Upper lobe of right lung (tissue), 1 donor: ENCODE results near the gene FLOT2. TPM values are rescaled to one million over a fixed set of nuclear protein-coding genes. Genes with fewer than 3 reads are reported as not detected.

Source experiments
- ATAC-seq: fragments of 200-7000 bp; cut with Tn5 transposase; one replicate; pipeline ENCODE4 v1.9.1; 2020; ENCODE audit warnings: mild to moderate bottlenecking, moderate library complexity
- DNase-seq: peaks from one replicate; pipeline ENCODE4 v3.0.0-alpha.2; 2020
- H3K27ac ChIP-seq: fragments of 200-600 bp; one replicate; pipeline ENCODE4 v1.8.0; 2022
- H3K27me3 ChIP-seq: fragments of 200-600 bp; one replicate; pipeline ENCODE4 v1.8.0; 2022; ENCODE audit warnings: mild to moderate bottlenecking
- H3K36me3 ChIP-seq: fragments of 200-600 bp; one replicate; pipeline ENCODE4 v1.8.0; 2022
- H3K4me1 ChIP-seq: fragments of 200-600 bp; one replicate; pipeline ENCODE4 v1.8.0; 2022
- H3K4me3 ChIP-seq: fragments of 200-600 bp; one replicate; pipeline ENCODE4 v1.8.0; 2022; ENCODE audit warnings: mild to moderate bottlenecking
- H3K9me3 ChIP-seq: fragments of 200-600 bp; one replicate; pipeline ENCODE4 v1.8.0; 2022
- CTCF ChIP-seq: fragments of 200-600 bp; IDR thresholded peaks from one replicate; pipeline ENCODE4 v1.8.0; 2022; ENCODE audit warnings: antibody characterized with exemption
- intact Hi-C: fragments of 100-400 bp; cut with DNase I; formaldehyde crosslinking; loops from one replicate; pipeline ENCODE4 v1.11.0; 2022
- total RNA-seq: library from RNA; stranded (reverse); fragmentation: NEBNext Ultra II Directional; extraction: Animal tissue kit (Norgen Biotek cat#: 25700); gene quantifications from one replicate; pipeline ENCODE4 v1.2.1, GENCODE V29; 2021
- donor health status: DM: no; HTN: yes; CAD: no; lungs with severe emphysema.

The FLOT2 gene
- total RNA-seq, 1 donor from 2014 or later, result 157 TPM

DNA sequence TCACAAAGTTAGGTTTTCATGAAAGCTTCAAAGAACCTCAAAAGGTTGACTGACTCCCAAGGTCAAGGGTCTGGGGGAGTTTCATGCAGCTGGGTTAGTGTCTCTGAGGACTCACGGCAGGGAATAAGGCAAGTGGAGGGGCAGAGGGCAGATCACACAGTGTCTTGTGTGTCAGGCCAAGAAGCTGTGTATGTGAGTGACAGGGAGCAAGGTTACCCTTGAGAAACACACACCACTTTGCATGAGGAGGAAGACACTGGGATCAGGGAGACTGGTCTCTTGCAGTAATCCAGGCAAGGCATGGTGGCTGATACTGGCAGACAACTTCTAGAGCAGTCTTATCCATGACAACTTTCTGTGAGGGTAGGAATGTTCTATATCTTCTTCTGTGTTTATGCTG, 6.3 kb downstream of the FLOT2 start:
- H3K27ac ChIP-seq, result no peak overlapping the region
- no peaks in the 10 kb centered on the region for H3K27me3 ChIP-seq
- peaks cover 40% of the 10 kb centered on the region for H3K4me1 ChIP-seq
- peaks cover 10% of the 10 kb centered on the region for H3K36me3 ChIP-seq
- no peaks in the 10 kb centered on the region for H3K9me3 ChIP-seq
- intact Hi-C loops, result no loop called here
- ATAC-seq, result no peak
- no peak for TF ChIP-seq CTCF
- no peak overlapping the region for H3K4me3 ChIP-seq
- no peak for DNase-seq

DNA sequence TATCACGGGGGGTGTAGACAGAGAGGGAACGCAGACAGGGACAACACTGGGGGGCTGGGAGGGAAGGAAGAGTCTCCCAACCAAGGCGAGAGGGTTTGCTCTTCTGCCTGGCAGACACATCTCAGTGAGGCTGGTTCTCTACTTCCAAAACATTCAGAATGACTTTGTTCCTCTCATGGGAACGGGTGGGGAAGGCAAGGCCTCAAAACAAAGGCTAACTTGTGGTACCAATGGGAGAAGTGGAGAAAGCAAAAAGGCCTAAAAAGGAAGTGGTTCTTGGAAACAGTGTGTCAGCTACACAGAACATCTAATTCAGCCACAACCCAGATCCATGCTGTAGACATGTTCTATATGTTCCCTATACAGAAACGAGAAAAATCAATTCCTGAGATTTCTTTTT, 7.5 kb downstream of the FLOT2 start:
- ATAC-seq, result no peak
- Histone ChIP-seq H3K27ac (no peak overlapping the region), H3K27me3 (no peaks in the 10 kb centered on the region), H3K4me3 (no peak overlapping the region), H3K4me1 (peaks cover 33% of the 10 kb centered on the region), H3K9me3 (no peaks in the 10 kb centered on the region), H3K36me3 (peaks cover 22% of the 10 kb centered on the region)
- intact Hi-C loops, result no loop called here
- no peak for TF ChIP-seq CTCF
- DNase-seq, result no peak

DNA sequence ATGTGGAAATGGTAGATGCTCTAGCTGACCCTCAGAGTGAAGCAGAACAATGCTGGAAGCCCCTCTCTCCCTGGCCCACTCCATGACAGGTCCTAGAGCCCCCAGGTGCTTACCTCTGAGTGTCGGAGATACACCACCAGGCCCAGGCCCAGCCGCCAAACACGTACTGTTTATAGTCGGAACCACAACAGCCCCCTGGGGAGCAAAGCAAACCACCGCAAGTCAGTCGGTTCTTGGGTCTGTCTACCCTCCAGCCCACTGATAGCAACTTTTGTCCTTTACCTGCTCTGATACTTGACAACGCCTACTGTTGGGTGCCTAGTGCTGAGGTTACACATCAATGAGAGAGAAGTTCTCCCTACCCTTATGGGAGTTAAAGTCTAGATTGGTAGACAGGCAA, 8.7 kb downstream of the FLOT2 start:
- intact Hi-C loops, result no loop called here
- ATAC-seq (no peak), DNase-seq (no peak)
- no peaks in the 10 kb centered on the region for H3K9me3 ChIP-seq
- peaks cover 34% of the 10 kb centered on the region for H3K36me3 ChIP-seq
- no peak overlapping the region for H3K4me3 ChIP-seq
- no peak overlapping the region for H3K27ac ChIP-seq
- no peaks in the 10 kb centered on the region for H3K27me3 ChIP-seq
- peaks cover 26% of the 10 kb centered on the region for H3K4me1 ChIP-seq
- no peak for TF ChIP-seq CTCF

- no peaks in the 10 kb centered on the region for H3K9me3 ChIP-seq
- no peak for TF ChIP-seq CTCF
- peaks cover 17% of the 10 kb centered on the region for H3K4me1 ChIP-seq
- H3K36me3 ChIP-seq, result peaks cover 42% of the 10 kb centered on the region
- no peaks in the 10 kb centered on the region for H3K27me3 ChIP-seq
- no peak overlapping the region for H3K27ac ChIP-seq
- no peak for ATAC-seq
- intact Hi-C loops, result no loop called here
- no peak for DNase-seq
- H3K4me3 ChIP-seq, result no peak overlapping the region
These were observed 9.6 kb downstream of the FLOT2 start for GRCh38 chr17:28887871-28888471.

GRCh38 chr17:28885951-28886350, 11.6 kb downstream of the FLOT2 start:
- DNase-seq, result no peak
- Histone ChIP-seq H3K27ac (no peak overlapping the region), H3K27me3 (no peaks in the 10 kb centered on the region), H3K4me3 (no peak overlapping the region), H3K9me3 (no peaks in the 10 kb centered on the region), H3K36me3 (peaks cover 63% of the 10 kb centered on the region), H3K4me1 (peaks cover 4% of the 10 kb centered on the region)
- no peak for TF ChIP-seq CTCF
- no peak for ATAC-seq
- intact Hi-C loops, result no loop called here

DNA sequence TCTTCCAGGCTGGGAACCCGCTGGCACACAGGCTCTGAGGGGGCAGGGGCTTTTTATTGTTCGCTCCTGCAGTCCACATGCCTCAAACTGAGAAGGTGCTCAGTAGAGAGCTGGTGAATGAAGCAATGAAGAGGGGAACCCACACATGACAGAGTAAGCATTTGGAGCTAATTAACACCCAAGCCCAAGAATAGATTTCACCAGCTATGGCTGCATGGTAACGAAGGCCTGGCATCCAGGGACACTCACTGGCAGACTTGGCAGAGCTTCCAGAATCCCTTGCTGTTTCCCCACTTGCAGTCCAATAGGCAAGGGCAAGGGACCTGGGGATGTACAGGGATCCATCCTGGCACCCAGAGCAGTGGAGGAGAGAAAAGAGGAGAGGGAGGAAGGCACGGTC, 12.2 kb downstream of the FLOT2 start:
- H3K9me3 ChIP-seq, result no peaks in the 10 kb centered on the region
- peaks cover 4% of the 10 kb centered on the region for H3K4me1 ChIP-seq
- no peak for TF ChIP-seq CTCF
- H3K4me3 ChIP-seq, result no peak overlapping the region
- DNase-seq (no peak), ATAC-seq (no peak)
- H3K36me3 ChIP-seq, result peaks cover 69% of the 10 kb centered on the region
- intact Hi-C loops, result no loop called here
- H3K27ac ChIP-seq, result no peak overlapping the region
- no peaks in the 10 kb centered on the region for H3K27me3 ChIP-seq
